ENCODE results near the gene NPTX1. TPM values are rescaled to one million over a fixed set of nuclear protein-coding genes. Genes with fewer than 3 reads are reported as not detected.

NPTX1 gene
- total RNA-seq, 1 experiment from 2014 or later = 0.07 TPM

DNA sequence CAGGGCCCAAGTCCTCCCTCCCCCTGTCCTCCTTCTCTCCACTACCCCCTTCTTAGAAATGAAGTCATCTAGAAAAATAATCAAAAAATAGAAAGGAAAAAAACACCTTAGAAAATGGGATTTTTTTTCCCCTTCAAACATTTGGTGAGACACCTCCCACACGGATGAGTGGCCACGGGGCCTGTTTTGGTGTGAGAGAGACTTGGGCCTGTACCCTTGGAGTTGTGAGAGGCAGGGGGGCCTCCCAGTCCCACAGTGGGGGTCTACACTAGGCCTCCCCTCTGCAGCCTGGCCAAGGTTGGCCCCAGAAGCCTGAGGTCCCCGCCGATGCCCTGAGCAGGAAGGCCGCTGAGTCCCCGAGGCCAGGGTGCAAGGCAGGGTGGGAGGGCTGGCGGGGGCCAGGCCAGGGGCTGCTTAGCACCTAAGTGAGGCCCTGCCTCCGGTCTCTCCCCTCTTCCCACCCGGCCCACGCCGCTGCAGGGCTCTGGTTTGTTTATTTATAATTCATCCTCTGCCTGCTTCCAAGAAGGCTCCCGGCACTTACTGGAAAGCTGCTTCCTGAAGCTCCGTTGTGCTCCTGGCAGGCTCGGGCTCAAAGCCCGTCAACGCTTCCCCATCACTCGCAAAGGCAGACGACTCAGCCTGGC is 26.4 kb downstream of the NPTX1 start:
- in situ Hi-C loops (cut with HindIII; ENCODE audit: low sequenced_read_pairs) = no loop called here
- DNase-seq (ENCODE audit: low spot score) = peak; percentile 62

DNA sequence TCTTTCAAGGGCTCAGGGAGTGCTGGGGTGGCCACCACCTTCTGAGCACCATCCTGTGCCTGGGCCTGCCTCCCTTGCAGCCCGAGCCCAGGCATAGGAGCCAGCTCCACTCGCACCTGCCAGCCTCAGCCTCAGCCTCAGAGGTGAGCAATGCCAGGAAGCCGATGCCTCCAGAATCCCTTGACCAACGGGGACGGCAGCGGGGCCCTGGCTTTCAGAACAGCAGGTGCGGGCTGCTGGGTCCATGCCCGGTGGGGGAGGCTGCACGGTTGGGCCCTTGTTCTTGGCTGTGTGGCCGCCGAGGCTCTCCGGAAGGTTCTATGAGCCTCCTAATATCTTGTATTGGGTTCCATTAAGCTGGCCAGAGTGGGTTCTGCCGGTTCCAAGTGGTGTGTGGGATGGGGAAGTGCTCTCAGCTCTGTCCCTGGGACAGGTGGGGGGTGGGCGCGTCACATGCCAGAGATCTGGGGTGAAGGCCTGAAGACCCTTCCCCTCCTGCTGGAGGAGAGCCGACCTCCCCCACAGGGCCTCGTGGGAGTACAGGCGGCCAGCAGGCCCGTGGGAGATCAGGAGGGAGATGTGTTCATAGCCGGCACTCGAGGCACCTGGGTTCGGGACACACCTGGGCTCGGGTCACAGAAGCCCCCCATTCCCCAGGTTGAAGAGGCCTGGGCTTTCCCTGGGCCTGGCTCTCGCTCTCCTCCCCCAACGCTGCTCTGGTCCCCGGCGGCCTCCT is 27.0 kb downstream of the NPTX1 start:
- in situ Hi-C loops (cut with HindIII; ENCODE audit: low sequenced_read_pairs) = no loop called here
- DNase-seq (ENCODE audit: low spot score) = peak; percentile 86

DNA sequence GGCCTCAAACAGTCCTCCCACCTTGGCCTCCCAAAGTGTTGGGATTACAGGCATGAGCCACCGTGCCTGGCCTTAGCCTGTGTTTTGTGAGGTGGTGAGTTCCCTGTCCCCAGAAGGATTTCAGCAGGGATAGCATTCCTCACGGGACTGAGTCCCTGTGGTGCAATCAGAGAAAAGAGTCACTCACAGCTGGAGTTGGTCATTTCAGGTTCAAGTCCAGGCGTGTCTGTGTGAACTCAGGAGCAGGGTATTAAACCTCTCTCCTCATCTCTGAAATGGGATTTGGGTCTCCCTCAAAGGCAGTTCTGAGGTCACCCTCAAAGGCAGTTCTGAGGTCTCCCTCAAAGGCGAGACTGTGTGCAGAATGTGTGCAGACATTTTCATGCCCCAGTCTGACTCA is 28.6 kb downstream of the NPTX1 start:
- in situ Hi-C loops (cut with HindIII; ENCODE audit: low sequenced_read_pairs) = no loop called here
- no peak for DNase-seq (ENCODE audit: low spot score)

DNA sequence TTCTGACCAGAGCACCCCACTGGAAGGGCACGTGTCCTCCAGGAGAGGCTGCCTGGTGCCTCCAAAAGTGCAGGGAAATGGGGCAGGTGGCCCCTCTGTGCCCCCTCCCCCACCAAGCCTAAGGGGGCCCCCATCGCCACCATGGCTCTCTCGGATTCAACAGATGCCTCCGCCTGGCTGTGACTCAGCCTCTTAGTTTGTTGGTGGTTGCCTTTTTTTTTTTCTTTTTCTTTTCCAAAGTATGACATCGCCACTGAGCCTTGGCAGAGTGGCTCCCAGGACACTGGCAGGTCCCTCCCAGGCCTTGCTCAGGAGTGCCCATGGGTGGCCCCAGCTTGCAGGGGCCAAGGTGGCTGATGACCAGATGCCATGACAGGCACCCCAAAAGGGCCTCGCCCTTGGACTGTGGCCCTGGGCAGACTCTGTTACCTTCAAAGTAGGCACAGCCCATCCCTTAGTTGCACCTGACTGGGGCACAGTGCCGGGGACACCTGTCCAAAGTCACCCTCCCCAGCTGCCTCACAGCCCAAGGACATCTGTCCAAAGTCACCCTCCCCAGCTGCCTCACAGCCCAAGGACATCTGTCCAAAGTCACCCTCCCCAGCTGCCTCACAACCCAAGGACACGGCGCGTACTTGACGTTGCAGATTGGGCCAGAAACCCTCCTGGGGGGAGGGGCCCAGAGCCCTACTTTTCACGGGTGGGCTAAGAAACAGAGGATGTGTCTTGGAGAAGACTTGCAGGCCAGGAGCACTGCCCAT is 29.6 kb downstream of the NPTX1 start:
- DNase-seq (ENCODE audit: low spot score) = no peak
- in situ Hi-C loops (cut with HindIII; ENCODE audit: low sequenced_read_pairs) = no loop called here

DNA sequence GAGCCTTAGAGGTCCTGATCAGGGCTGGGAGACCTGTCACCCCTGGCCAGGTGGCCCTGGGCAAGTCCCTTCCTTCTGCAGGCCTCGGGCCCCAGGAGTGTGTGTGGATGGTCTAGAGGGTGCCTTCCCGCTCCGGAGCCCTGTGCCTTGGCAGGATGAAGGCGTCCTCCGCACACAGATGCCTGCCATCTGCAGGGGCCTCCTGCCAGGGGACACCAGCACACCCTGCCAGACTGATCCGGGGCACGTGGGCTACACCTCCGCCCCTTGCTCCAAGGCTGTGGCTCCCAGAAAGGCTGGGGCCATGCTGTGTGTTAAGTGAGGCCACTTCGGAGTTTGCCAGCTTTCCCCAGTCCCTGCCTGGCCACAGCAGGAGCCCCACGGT is 30.7 kb downstream of the NPTX1 start:
- in situ Hi-C loops (cut with HindIII; ENCODE audit: low sequenced_read_pairs) = no loop called here
- peak; percentile 66 for DNase-seq (ENCODE audit: low spot score)

DNA sequence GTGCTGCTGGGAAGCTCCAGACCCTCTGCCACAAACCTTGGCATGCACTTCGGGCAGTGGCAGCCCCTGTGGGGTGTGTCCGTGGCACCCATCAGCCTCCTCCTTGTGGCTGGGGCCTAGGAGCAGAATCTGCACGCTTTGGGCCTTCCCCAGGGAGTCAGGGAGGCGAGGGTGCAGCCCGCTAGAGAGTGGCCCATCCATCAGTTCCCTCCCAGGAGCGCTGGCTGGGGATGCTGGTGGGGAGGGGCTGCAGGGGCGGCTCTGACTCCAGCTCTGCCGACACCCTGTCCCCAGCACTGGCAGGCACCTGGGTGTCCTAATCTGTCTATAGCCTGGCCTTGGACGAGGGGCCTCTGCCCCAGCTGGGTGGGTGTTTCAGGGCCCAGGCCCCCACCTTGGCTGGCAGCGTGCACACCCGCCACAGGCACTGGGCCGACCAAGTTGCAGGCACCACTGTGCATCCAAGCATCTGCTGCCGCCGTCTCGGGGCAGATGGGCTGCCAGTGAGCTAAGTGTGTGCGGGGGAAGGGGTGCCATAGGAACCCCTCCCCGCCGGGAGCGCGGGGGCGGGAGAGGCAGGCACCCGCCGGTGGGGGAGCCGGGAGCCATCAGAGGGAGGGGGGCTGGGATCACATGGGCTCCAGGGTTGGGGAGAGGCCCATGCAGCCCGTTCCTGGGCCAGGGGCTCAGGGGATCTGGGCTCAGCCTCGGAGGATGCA is 31.2 kb downstream of the NPTX1 start:
- no peak for DNase-seq (ENCODE audit: low spot score)
- in situ Hi-C loops (cut with HindIII; ENCODE audit: low sequenced_read_pairs) = no loop called here

DNA sequence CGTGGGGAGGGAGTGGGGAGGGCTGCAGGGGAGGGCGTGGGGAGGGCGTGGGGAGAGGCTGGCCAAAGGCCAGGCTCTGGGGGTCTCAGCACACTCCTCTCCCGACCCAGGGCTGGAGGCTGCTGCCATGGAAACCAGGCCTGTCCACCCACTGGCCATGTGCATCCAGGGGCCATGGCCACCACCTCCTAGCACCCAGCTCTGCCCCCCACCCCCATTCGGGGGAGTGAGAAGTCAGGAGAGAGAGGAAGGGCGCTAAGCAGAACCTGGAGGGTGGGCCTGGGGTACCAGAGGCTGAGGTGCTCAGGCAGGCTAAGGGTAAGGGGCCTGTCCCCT is 31.8 kb downstream of the NPTX1 start:
- in situ Hi-C loops (cut with HindIII; ENCODE audit: low sequenced_read_pairs) = no loop called here
- no peak for DNase-seq (ENCODE audit: low spot score)

DNA sequence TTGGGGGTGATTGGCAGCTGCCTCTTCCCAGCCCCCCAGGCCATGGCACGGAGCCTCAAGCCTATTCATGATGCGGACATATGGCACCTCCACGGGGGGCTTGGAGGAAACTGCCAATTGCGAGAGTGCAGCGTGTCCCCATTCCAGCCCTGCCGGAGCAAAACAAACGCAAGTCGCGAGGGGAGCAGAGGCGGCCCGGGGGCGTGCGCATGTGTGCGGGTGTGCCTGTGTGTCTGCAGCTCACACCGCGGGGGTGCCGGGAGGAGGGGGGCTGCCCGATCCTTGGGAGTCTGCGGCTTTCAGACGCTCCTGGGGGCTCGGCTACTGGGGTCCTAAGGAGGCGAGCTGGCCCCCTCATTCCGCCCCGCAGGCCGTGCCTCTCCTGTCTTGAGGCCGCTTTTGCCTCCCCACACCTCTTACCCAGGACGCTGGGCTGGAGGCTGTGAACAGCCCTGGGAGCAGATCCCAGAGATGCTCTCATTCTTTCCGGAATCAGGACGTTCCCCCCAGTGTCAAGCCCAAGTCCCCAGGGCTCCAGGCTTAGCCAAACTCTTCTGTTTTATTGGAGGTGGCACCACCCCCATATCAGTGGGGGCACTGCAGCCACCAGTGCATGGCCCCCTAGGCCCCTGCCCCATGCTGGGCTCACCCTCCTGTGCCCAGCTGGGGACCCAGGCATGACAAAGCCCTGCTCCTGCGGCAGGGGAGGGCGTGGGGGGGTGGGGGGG is 32.3 kb downstream of the NPTX1 start:
- in situ Hi-C loops (cut with HindIII; ENCODE audit: low sequenced_read_pairs) = no loop called here
- peak; percentile 91 for DNase-seq (ENCODE audit: low spot score)

DNA sequence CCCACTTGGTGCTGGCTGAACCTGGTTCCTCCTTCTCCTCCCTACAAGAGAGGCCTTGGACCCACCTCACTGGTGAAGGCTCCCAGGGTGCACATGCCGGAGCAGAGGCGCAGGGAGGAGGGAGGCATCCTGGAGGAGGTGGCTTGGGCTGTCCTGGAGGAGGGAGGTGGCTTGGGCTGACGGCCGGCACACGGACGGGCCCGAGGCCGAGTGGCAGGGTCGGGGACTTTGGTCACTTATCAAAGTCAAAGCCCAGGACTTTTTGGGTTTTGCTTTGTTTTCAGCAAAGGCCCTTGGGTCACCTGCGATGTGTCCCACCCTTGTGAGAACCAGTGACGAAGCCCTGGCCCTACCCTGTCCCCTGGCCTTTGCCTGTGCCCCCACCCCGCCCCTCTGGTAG is 32.9 kb downstream of the NPTX1 start:
- in situ Hi-C loops (cut with HindIII; ENCODE audit: low sequenced_read_pairs) = no loop called here

DNA sequence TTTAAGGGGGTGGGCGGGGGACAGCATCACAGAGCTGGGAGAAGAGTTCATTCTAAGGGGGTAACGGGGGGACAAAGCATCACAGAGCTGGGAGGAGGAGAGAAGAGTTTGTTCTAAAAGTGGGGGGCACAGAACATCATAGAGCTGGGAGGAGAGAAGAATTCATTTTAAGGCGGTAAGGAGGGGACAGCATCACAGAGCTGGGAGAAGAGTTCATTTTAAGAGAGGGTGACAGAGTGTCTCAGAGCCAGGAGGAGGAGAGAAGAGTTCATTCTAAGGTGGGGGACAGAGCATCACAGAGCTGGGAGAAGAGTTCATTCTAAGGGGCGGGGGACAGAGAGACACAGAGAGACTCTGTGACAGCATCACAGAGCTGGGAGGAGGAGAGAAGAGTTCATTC is 33.6 kb downstream of the NPTX1 start:
- DNase-seq (ENCODE audit: low spot score) = no peak
- in situ Hi-C loops (cut with HindIII; ENCODE audit: low sequenced_read_pairs) = no loop called here

More for the DNA sequence above, 32.9 kb downstream of the NPTX1 start:
- DNase-seq (ENCODE audit: low spot score) = no peak

DNA sequence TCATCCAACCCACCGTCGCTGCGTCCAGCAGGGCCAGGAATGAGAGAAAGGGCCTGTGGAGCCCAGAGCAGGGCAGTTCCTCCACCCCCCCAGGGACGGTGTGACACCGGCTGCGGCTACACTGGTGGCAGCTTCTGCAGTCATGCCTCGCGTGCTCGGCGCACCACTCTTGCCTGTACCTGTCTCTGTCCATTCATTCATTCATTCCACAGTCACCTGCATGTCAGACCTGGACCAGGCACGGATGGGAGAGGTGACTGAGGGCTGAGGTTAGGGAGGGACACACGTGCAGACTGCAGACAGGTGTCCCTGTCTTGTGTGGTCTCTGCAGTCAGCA is 34.1 kb downstream of the NPTX1 start:
- in situ Hi-C loops (cut with HindIII; ENCODE audit: low sequenced_read_pairs) = no loop called here

DNA sequence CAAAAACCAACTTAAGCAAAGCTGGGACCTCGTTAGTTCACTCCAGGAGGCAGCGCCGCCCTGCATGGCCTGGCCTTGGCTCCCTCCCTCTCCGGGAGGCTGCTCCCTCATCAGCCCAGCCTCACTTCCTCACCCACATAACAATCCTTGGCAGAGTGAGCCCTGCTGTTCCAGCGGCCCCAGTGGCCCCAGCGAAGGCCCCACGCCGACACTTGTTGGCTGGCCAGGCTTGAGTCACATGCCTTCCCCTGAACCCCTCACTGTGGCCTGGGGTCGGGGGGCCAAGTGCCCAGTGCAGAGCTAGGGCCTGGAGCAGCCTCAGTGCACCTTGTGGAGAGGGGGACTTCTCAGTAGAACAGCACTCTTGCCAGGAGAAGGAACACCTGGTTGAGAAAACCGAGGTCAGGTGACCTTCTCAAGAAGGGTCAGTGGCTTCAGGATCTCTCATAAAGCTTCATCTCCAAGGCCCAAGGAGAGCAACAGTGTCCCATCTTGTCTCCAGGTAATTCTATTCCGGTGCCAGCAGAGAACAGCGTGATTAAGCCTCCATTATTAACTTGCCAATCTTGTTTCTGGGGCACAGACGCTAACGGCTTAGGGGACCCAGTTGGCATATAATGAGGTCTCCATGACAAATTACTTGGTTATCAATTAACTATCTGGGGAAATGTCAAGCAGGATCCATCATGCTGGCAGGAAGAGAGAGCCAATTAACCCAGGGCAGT is 34.6 kb downstream of the NPTX1 start:
- peak; percentile 52 for DNase-seq (ENCODE audit: low spot score)
- in situ Hi-C loops (cut with HindIII; ENCODE audit: low sequenced_read_pairs) = no loop called here

More for the DNA sequence above, 34.1 kb downstream of the NPTX1 start:
- no peak for DNase-seq (ENCODE audit: low spot score)

DNA sequence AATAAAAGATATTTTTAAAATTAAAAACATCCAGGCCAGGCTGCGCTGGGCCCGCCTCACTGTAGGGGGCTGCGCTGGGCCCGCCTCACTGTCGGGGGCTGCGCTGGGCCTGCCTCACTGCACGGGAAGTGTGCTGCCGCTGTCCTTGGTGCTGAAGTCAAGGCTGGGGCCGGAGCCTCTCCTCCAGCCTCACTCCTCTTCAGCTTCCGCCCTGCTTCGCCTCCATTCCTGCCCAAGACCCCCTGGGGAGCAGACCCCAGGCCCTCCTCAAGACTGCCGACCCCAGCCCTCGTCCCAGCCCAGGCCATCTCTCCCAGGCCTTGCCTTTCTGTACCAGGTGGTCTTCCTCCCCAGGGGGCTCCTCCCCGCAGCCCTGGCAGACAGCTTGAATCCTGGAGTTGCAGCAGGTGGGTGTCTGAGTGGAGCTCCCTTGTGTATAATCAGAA is 35.3 kb downstream of the NPTX1 start:
- no peak for DNase-seq (ENCODE audit: low spot score)
- in situ Hi-C loops (cut with HindIII; ENCODE audit: low sequenced_read_pairs) = no loop called here

DNA sequence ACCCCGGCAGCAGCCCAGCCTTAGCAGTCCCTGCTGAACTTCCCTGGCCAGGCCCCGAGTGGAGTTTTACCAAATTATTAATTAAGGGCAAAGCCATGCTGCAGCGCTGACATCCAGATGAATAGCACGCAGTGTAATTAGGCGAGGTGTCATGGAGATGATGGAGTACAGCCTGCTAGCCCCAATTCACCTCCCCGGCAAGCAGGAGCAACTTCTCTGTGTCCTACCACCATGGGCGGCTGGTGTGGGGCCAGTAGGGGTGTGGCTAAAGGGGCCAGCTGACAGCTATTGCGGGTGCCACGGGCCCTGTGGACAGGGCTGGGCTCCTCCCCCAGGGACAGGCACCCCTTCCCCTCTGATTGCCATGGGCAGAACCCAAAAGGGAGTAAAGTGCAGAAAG is 36.9 kb downstream of the NPTX1 start:
- no peak for DNase-seq (ENCODE audit: low spot score)
- in situ Hi-C loops (cut with HindIII; ENCODE audit: low sequenced_read_pairs) = no loop called here

DNA sequence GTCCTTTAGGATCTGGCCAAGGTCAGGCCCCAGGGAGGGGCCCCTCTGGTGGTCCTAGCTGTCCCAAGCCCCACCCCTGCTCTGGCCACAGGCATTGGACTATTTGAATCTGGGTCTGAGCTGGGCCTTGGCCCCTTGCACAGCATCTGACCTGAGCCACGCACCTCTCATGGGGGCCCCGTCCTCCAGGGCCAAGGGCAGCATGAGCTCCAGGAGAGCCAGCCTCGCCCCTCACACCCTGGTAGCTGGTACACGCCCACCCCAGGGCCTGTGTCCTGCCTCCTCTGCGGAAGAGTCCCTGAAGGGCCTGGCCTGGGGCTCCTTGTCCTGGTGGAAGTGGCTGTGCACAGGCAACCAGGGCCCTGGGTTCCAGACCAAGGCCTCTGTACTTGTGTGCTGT is 37.6 kb downstream of the NPTX1 start:
- DNase-seq (ENCODE audit: low spot score) = no peak
- in situ Hi-C loops (cut with HindIII; ENCODE audit: low sequenced_read_pairs) = no loop called here

DNA sequence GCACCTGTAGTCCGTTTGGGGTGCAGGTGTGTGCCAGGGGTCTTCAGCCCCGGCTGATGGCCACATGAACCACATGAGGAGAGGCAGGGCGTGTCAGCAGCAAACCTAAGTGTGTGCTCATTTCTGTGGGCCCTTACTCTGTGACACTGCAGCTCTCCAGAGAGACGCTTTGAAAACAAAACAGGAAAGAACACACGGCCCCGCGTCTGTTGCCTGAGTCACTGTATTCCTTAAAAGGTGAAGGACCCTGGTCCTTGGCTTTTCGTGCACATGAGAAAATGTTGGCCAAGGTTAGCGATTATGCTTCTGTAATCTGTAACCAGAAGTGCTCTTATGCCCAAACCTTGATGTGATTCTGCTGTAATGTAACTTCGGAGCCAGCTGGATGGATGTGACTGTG is 38.9 kb downstream of the NPTX1 start:
- in situ Hi-C loops (cut with HindIII; ENCODE audit: low sequenced_read_pairs) = no loop called here
- DNase-seq (ENCODE audit: low spot score) = no peak

DNA sequence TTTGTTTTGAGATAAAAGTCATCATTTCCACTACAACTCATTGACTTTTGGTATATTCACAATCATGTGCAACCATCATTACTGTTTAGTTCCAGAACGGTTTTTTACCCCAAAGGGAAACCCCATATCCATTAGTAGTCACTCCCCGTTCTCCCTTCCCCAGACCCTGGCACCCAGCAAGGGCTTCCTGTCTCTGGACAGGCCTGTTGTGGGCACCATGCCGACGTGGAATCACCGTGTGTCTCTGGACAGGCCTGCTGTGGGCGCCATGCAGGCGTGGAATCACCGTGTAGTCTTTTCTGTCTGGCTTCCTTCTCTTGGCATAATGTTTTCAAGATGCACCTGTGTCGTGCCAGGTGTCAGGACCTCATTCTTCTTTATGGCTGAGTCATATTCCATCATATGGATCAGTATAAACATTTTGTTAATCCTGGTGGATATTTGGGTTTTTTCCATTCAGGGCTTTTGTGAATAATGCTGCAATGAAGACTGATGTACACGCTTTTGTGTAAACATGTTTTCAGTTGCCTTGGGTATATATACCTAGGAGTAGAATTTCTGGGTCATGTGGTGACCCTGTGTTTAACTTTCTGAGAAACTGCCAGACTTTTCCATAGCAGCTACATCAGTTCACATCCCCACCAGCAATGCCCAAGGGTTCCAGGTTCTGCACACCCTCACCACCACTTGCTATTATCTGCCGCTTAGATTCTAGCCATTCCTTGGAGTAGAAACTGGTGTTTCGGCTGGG is 42.3 kb downstream of the NPTX1 start:
- no peak for DNase-seq (ENCODE audit: low spot score)
- in situ Hi-C loops (cut with HindIII; ENCODE audit: low sequenced_read_pairs) = no loop called here

DNA sequence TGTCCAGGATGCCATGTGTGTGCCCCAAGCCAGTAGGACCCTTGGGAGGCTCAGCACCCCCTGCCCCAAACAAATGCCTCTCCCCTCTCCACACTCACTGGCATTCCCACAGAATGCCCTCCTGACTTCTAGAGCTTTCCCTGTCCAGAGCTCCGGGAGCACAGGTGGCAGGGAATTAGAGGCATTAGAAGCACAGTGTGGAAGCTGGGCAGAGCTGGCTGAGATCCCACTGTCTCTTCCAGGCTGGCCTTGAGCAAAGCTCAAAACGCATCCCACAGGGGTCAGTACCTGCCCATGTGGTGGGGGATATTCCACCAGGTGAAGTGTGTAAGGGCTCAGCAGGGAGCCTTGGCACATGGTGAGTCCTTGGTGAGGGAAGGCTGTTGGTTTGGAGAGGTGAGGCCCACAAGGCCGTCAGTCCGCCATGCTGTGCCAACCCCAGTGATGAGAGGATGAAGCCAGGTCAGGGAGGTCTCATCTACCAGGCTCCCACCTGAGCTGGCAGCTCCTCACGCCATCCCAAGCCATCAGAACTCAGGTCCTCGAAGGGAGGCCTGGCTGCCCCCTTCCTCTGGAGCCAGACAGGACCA is 43.4 kb downstream of the NPTX1 start:
- DNase-seq (ENCODE audit: low spot score) = peak; percentile 87
- in situ Hi-C loops (cut with HindIII; ENCODE audit: low sequenced_read_pairs) = no loop called here
